ENCODE results near the gene PSENEN.
"Not testable (repeated sequence)": the region's sequence is repeated elsewhere in the genome, so short reads cannot be mapped to it uniquely, and the experiment has no call there.

The PSENEN gene

GRCh38 chr19:35767288-35768081, 22.0 kb downstream of the PSENEN start:
- DNase-seq (ENCODE audit: extremely low read depth, low read depth) = no peak
- TF ChIP-seq CTCF (IDR thresholded peaks at IDR 0.05; ENCODE audit: low read depth, low read length, missing control alignments) = no peak
- no peak overlapping the region for H3K4me3 ChIP-seq (replicated peaks; ENCODE audit: low read depth, low read length)

GRCh38 chr19:35768082-35768421, 22.6 kb downstream of the PSENEN start:
- no peak for TF ChIP-seq CTCF (IDR thresholded peaks at IDR 0.05; ENCODE audit: low read depth, low read length, missing control alignments)

GRCh38 chr19:35772362-35772761, 26.9 kb downstream of the PSENEN start:
- DNase-seq (ENCODE audit: extremely low read depth, low read depth); H3K4me3 ChIP-seq (replicated peaks; ENCODE audit: low read depth, low read length): not testable (repeated sequence)

More at GRCh38 chr19:35768082-35768421, 22.6 kb downstream of the PSENEN start:
- no peak for DNase-seq (ENCODE audit: extremely low read depth, low read depth)
- H3K4me3 ChIP-seq (replicated peaks; ENCODE audit: low read depth, low read length) = no peak overlapping the region

GRCh38 chr19:35773020-35773806, 27.8 kb downstream of the PSENEN start:
- H3K4me3 ChIP-seq (replicated peaks; ENCODE audit: low read depth, low read length) = no peak overlapping the region
- no peak for DNase-seq (ENCODE audit: extremely low read depth, low read depth)
- TF ChIP-seq CTCF (IDR thresholded peaks at IDR 0.05; ENCODE audit: low read depth, low read length, missing control alignments) = no peak

GRCh38 chr19:35774274-35775045, 29.0 kb downstream of the PSENEN start:
- no peak for TF ChIP-seq CTCF (IDR thresholded peaks at IDR 0.05; ENCODE audit: low read depth, low read length, missing control alignments)
- DNase-seq (ENCODE audit: extremely low read depth, low read depth) = no peak
- no peak overlapping the region; the same call in 1 of the 2 replicates for H3K4me3 ChIP-seq (replicated peaks; ENCODE audit: low read depth, low read length)

GRCh38 chr19:35775046-35775297, 29.5 kb downstream of the PSENEN start:
- no peak overlapping the region; the same call in 1 of the 2 replicates for H3K4me3 ChIP-seq (replicated peaks; ENCODE audit: low read depth, low read length)
- DNase-seq (ENCODE audit: extremely low read depth, low read depth) = no peak
- TF ChIP-seq CTCF (IDR thresholded peaks at IDR 0.05; ENCODE audit: low read depth, low read length, missing control alignments) = no peak

All from HFF-Myc (cell line).